Lower leg skin (tissue), 4 donors: ENCODE measurements around the gene FAIM2. TPM values are rescaled to one million over a fixed set of nuclear protein-coding genes. Genes with fewer than 3 reads are reported as not detected.
A peak's percentile ranks its signal among the peaks of the same experiment; 100 is the strongest.

Experiments used
- DNase-seq, 2 donors: peaks; one replicate each; pipeline ENCODE4 v3.0.0-alpha.2; 2019; ENCODE audit warnings: low spot score in 2 of 2
- H3K4me3 ChIP-seq: fragments of 200-600 bp; sonication (generic); 2 replicates; pipeline ENCODE4 v1.5.1; 2017; ENCODE audit warnings: mild to moderate bottlenecking, low read depth; ENCODE audit not compliant: poor library complexity, severe bottlenecking
- CTCF ChIP-seq, 3 donors: fragments of 450-650 bp; IDR thresholded peaks; one replicate each; pipeline ENCODE4 v1.5.1; 2016; ENCODE audit warnings: antibody characterized with exemption in 3 of 3, mild to moderate bottlenecking in 3 of 3, moderate library complexity in 2 of 3
- POLR2A ChIP-seq, 2 donors: fragments of 450-650 bp; IDR thresholded peaks; one replicate each; pipeline ENCODE4 v1.6.1; 2016 to 2017; ENCODE audit warnings: antibody characterized with exemption in 2 of 2, mild to moderate bottlenecking in 1 of 2, moderate library complexity in 1 of 2
- WGBS, 2 donors: methylation state at CpG; one replicate each; pipeline ENCODE4 v1.1.5; 2018; 5-methylcytosine and 5-hydroxymethylcytosine counted together
- intact Hi-C: fragments of 100-400 bp; cut with DNase I; formaldehyde crosslinking; loops from one replicate; pipeline ENCODE4 v1.15.0; 2023; ENCODE audit warnings: low total_unique reads
- total RNA-seq, 4 donors: library from RNA; depleted of rRNA; stranded (reverse); fragments of >200 nt; gene quantifications; one replicate each; pipeline ENCODE4 v1.1.0, GENCODE V29; 2016

Gene FAIM2
- total RNA-seq, 4 donors from 2014 or later: 0.08 to 0.91 (median 0.17) TPM; not detected in 1

GRCh38 chr12:49867570-49868341 lies 35.9 kb downstream of the FAIM2 start:
- no peak for TF ChIP-seq POLR2A (IDR thresholded peaks at IDR 0.05)
- no peak for TF ChIP-seq CTCF (IDR thresholded peaks at IDR 0.05)
- H3K4me3 ChIP-seq: no peak overlapping the region
- WGBS, 2 donors: 44 to 51% methylated on average over 11 of the region's 11 CpGs
- intact Hi-C loops: loop anchor here (5.0 kb wide), 1 partner anchor 205 kb away; no protein-coding TSS in a partner anchor
- DNase-seq: peak in 1 of 2 donors; percentile 74

GRCh38 chr12:49866859-49867569 lies 36.7 kb downstream of the FAIM2 start:
- 25% methylated on average over 19 of the region's 19 CpGs for WGBS, 2 donors
- intact Hi-C loops: loop anchor here (5.0 kb wide), 1 partner anchor 205 kb away; no protein-coding TSS in a partner anchor
- TF ChIP-seq POLR2A (IDR thresholded peaks at IDR 0.05) (no peak), CTCF (IDR thresholded peaks at IDR 0.05) (peak in 1 of 3 donors; percentile 85)
- H3K4me3 ChIP-seq: no peak overlapping the region
- DNase-seq: peak; percentile 63 to 94

- intact Hi-C loops: loop anchor here (5.0 kb wide), 1 partner anchor 207 kb away; no protein-coding TSS in a partner anchor
Measured at GRCh38 chr12:49865782-49866135, 37.9 kb downstream of the FAIM2 start.

GRCh38 chr12:49865109-49865781 lies 38.5 kb downstream of the FAIM2 start:
- H3K4me3 ChIP-seq: no peak overlapping the region
- WGBS, 2 donors: 85 to 88% methylated on average over 13 of the region's 13 CpGs
- DNase-seq: no peak
- intact Hi-C loops: loop anchor here (5.0 kb wide), 1 partner anchor 207 kb away; no protein-coding TSS in a partner anchor
- TF ChIP-seq POLR2A (IDR thresholded peaks at IDR 0.05) (no peak), CTCF (IDR thresholded peaks at IDR 0.05) (no peak)

More at GRCh38 chr12:49865782-49866135, 37.9 kb downstream of the FAIM2 start:
- H3K4me3 ChIP-seq: no peak overlapping the region
- no peak for DNase-seq
- TF ChIP-seq POLR2A (IDR thresholded peaks at IDR 0.05) (no peak), CTCF (IDR thresholded peaks at IDR 0.05) (no peak)
- WGBS, 2 donors: 82 to 85% methylated on average over 8 of the region's 8 CpGs

- intact Hi-C loops: loop anchor here (5.0 kb wide), 1 partner anchor 208 kb away; no protein-coding TSS in a partner anchor
- WGBS, 2 donors: 60 to 78% methylated on average over 2 of the region's 2 CpGs
- TF ChIP-seq POLR2A (IDR thresholded peaks at IDR 0.05): no peak
- TF ChIP-seq CTCF (IDR thresholded peaks at IDR 0.05): no peak
- DNase-seq: no peak
- H3K4me3 ChIP-seq: no peak overlapping the region
Measured at GRCh38 chr12:49864798-49865090, 39.0 kb downstream of the FAIM2 start.
